Measurements from ENCODE around the gene ANO2.

The ANO2 gene

GRCh38 chr12:5592310-5592709, 352.7 kb downstream of the ANO2 start:
- Histone ChIP-seq H3K36me3 (no peaks in the 10 kb centered on the region), H3K4me1 (no peaks in the 10 kb centered on the region), H3K27ac (no peak overlapping the region), H3K27me3 (no peaks in the 10 kb centered on the region), H3K9me3 (peaks cover 0 to under 1% (median 0%) of the 10 kb centered on the region in 3 donors), H3K4me3 (no peak overlapping the region)
- TF ChIP-seq CTCF (IDR thresholded peaks at IDR 0.05), result no peak
- DNase-seq, result no peak
- intact Hi-C loops (cut with DNase I; ENCODE audit: low total_unique reads), result no loop called here

- no peak for TF ChIP-seq CTCF (IDR thresholded peaks at IDR 0.05)
- no peaks in the 10 kb centered on the region for H3K36me3 ChIP-seq
- no peak overlapping the region for H3K4me3 ChIP-seq
- no peak overlapping the region for H3K27ac ChIP-seq
- H3K4me1 ChIP-seq, result no peaks in the 10 kb centered on the region
- no peaks in the 10 kb centered on the region for H3K27me3 ChIP-seq
- no peaks in the 10 kb centered on the region for H3K9me3 ChIP-seq
- intact Hi-C loops (cut with DNase I; ENCODE audit: low total_unique reads), result no loop called here
- DNase-seq, result no peak
Measured at GRCh38 chr12:5590316-5590715, 354.7 kb downstream of the ANO2 start.

- Histone ChIP-seq H3K9me3 (no peaks in the 10 kb centered on the region), H3K27me3 (no peaks in the 10 kb centered on the region), H3K4me1 (no peaks in the 10 kb centered on the region), H3K4me3 (no peak overlapping the region), H3K36me3 (no peaks in the 10 kb centered on the region), H3K27ac (no peak overlapping the region)
- DNase-seq, result no peak
- no peak for TF ChIP-seq CTCF (IDR thresholded peaks at IDR 0.05)
- intact Hi-C loops (cut with DNase I; ENCODE audit: low total_unique reads), result no loop called here
Measured at GRCh38 chr12:5589054-5589453, 356.0 kb downstream of the ANO2 start.

DNA sequence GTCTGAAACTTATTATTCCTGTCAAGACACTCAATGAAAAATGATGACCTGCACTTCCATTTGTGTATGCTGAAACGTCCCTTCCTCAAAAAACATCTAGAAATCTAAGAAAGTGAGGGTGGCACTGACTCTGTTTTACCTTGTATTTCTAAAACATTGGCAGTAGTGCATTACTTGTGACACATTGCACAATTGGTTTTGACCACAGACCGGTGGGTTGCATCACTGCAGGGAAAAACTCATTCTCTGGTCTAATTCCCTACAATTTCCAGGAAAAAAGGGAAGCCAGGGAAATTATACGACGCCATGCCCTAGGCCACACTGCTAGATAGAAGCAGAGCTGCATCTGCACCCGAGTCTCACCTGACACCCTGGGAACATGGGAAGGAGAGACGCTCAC, 356.5 kb downstream of the ANO2 start:
- intact Hi-C loops (cut with DNase I; ENCODE audit: low total_unique reads), result no loop called here
- no peak for TF ChIP-seq CTCF (IDR thresholded peaks at IDR 0.05)
- Histone ChIP-seq H3K27ac (no peak overlapping the region), H3K36me3 (no peaks in the 10 kb centered on the region), H3K4me3 (no peak overlapping the region), H3K27me3 (no peaks in the 10 kb centered on the region), H3K9me3 (no peaks in the 10 kb centered on the region), H3K4me1 (no peaks in the 10 kb centered on the region)
- no peak for DNase-seq

- Histone ChIP-seq H3K4me3 (no peak overlapping the region), H3K9me3 (no peaks in the 10 kb centered on the region), H3K27ac (no peak overlapping the region), H3K4me1 (no peaks in the 10 kb centered on the region), H3K27me3 (no peaks in the 10 kb centered on the region), H3K36me3 (no peaks in the 10 kb centered on the region)
- no peak for TF ChIP-seq CTCF (IDR thresholded peaks at IDR 0.05)
- intact Hi-C loops (cut with DNase I; ENCODE audit: low total_unique reads), result no loop called here
- peak in 1 of 2 donors; percentile 54 for DNase-seq
Measured at GRCh38 chr12:5588176-5588575, 356.9 kb downstream of the ANO2 start.

DNA sequence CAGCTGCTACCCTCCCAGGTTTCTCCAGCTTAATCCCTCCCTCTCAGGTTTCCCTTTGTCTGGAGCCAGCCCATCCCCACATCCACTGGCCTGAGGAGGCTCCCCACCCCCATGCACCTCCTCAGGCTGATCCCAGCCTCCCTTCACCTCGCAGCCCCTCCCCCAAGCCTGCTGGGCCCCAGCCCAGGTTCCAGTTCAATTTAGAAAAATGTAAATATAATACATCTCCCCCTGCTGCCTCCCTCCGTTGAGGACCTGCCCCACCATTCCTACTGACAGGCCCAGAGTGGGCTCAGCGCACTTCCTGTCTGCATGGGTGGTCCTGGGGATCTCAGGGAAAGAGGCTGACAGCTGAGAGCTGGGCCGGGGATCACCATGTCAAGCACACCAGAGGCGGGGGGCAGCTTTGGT, 357.3 kb downstream of the ANO2 start:
- Histone ChIP-seq H3K36me3 (no peaks in the 10 kb centered on the region), H3K27ac (no peak overlapping the region), H3K4me1 (peaks cover 0 to 4% (median 0%) of the 10 kb centered on the region in 4 donors), H3K27me3 (no peaks in the 10 kb centered on the region), H3K9me3 (no peaks in the 10 kb centered on the region), H3K4me3 (no peak overlapping the region)
- TF ChIP-seq CTCF (IDR thresholded peaks at IDR 0.05), result no peak
- intact Hi-C loops (cut with DNase I; ENCODE audit: low total_unique reads), result no loop called here
- DNase-seq, result no peak
